Neural cell (in vitro differentiated cells): ENCODE measurements around the gene TCF20.

ENCODE experiments used
- CTCF ChIP-seq: fragments of 450-650 bp; IDR thresholded peaks from 2 replicates; pipeline ENCODE4 v1.5.1; 2014; ENCODE audit warnings: antibody characterized with exemption, mild to moderate bottlenecking, moderate library complexity; ENCODE audit not compliant: poor library complexity, severe bottlenecking
- EP300 ChIP-seq: fragments of 450-650 bp; conservative IDR thresholded peaks from 2 replicates; pipeline ENCODE4 v1.6.1; 2014; ENCODE audit warnings: antibody characterized with exemption, mild to moderate bottlenecking, moderate library complexity; ENCODE audit not compliant: poor library complexity, severe bottlenecking
- EZH2 ChIP-seq: fragments of 200-600, 300-800 bp; shearing (Covaris generic), sonication (generic); IDR thresholded peaks from 2 replicates; pipeline ENCODE4 v1.6.1; 2014; ENCODE audit warnings: antibody characterized with exemption, low read length, borderline replicate concordance, mild to moderate bottlenecking; ENCODE audit not compliant: insufficient read depth, poor library complexity, severe bottlenecking
- MXI1 ChIP-seq: fragments of 450-650 bp; conservative IDR thresholded peaks from 2 replicates; pipeline ENCODE4 v1.6.1; 2014; ENCODE audit warnings: antibody characterized with exemption, mild to moderate bottlenecking; ENCODE audit not compliant: poor library complexity, severe bottlenecking
- POLR2AphosphoS5 ChIP-seq: IDR thresholded peaks from 2 replicates; pipeline ENCODE4 v1.6.1; 2012
- RAD21 ChIP-seq: fragments of 450-650 bp; conservative IDR thresholded peaks from 2 replicates; pipeline ENCODE4 v1.6.1; 2014; ENCODE audit warnings: antibody characterized with exemption, mild to moderate bottlenecking, moderate library complexity
- REST ChIP-seq: IDR thresholded peaks from 2 replicates; pipeline ENCODE4 v1.6.1; 2012; ENCODE audit warnings: borderline replicate concordance
- SMC3 ChIP-seq: fragments of 450-650 bp; conservative IDR thresholded peaks from 2 replicates; pipeline ENCODE4 v1.6.1; 2014; ENCODE audit warnings: antibody characterized with exemption, mild to moderate bottlenecking, moderate library complexity; ENCODE audit not compliant: poor library complexity
- TAF1 ChIP-seq: IDR thresholded peaks from 2 replicates; pipeline ENCODE4 v1.6.1; 2012; ENCODE audit warnings: low read depth

- TF ChIP-seq TAF1 (no peak), CTCF (no peak), POLR2AphosphoS5 (no peak), EZH2 (no peak), SMC3 (no peak), RAD21 (no peak), EP300 (no peak), REST (no peak), MXI1 (no peak)
Measured at GRCh38 chr22:42275176-42275575, 4.7 kb upstream of the TCF20 start.
